Caki2 (cell line): ENCODE results near the gene SPDEF. TPM values are rescaled to one million over a fixed set of nuclear protein-coding genes. Genes with fewer than 3 reads are reported as not detected.

Experiments
- DNase-seq: peaks from one replicate; pipeline ENCODE4 v3.0.0-alpha.2; 2015; ENCODE audit warnings: low read depth
- in situ Hi-C: cut with HindIII; loops from 2 replicates; pipeline ENCODE4 v1.10.0; 2016; ENCODE audit warnings: low sequenced_read_pairs, low pct_unique_long_range_greater_than_20kb, mixed read lengths
- total RNA-seq: library from RNA; depleted of rRNA; stranded (reverse); fragments of >200 nt; shearing (Covaris generic); gene quantifications from 2 replicates; pipeline ENCODE4 v1.2.3, GENCODE V29; 2014; ENCODE audit warnings: low replicate concordance

The SPDEF gene
- total RNA-seq, 1 experiment from 2014 or later: 0.24 TPM

GRCh38 chr6:34553750-34554149 is 2.4 kb downstream of the SPDEF start:
- no peak for DNase-seq
- in situ Hi-C loops: no loop called here

- in situ Hi-C loops: no loop called here
Measured at GRCh38 chr6:34553146-34553545, 3.0 kb downstream of the SPDEF start.

GRCh38 chr6:34552620-34553019 is 3.5 kb downstream of the SPDEF start:
- in situ Hi-C loops: no loop called here
- DNase-seq: no peak

More at GRCh38 chr6:34553146-34553545, 3.0 kb downstream of the SPDEF start:
- no peak for DNase-seq

GRCh38 chr6:34551720-34552119 is 4.4 kb downstream of the SPDEF start:
- in situ Hi-C loops: no loop called here
- DNase-seq: no peak

GRCh38 chr6:34549804-34550202 is 6.3 kb downstream of the SPDEF start:
- in situ Hi-C loops: no loop called here

GRCh38 chr6:34549026-34549803 is 6.9 kb downstream of the SPDEF start:
- DNase-seq: no peak
- in situ Hi-C loops: no loop called here

More at GRCh38 chr6:34549804-34550202, 6.3 kb downstream of the SPDEF start:
- DNase-seq: no peak

GRCh38 chr6:34547701-34548644 is 8.2 kb downstream of the SPDEF start:
- in situ Hi-C loops: no loop called here
- no peak for DNase-seq

- in situ Hi-C loops: no loop called here
- no peak for DNase-seq
Measured at GRCh38 chr6:34546551-34547321, 9.4 kb downstream of the SPDEF start.

GRCh38 chr6:34544776-34545471 is 11.2 kb downstream of the SPDEF start:
- no peak for DNase-seq
- in situ Hi-C loops: no loop called here

GRCh38 chr6:34544052-34544604 is 12.0 kb downstream of the SPDEF start:
- in situ Hi-C loops: no loop called here
- DNase-seq: no peak

- no peak for DNase-seq
- in situ Hi-C loops: no loop called here
Measured at GRCh38 chr6:34543421-34543820, 12.7 kb downstream of the SPDEF start.

- no peak for DNase-seq
- in situ Hi-C loops: no loop called here
Measured at GRCh38 chr6:34540841-34541240, 15.3 kb downstream of the SPDEF start.

- in situ Hi-C loops: no loop called here
- no peak for DNase-seq
Measured at GRCh38 chr6:34540222-34540621, 15.9 kb downstream of the SPDEF start.

GRCh38 chr6:34539181-34539580 is 16.9 kb downstream of the SPDEF start:
- in situ Hi-C loops: no loop called here
- no peak for DNase-seq

GRCh38 chr6:34538581-34538980 is 17.5 kb downstream of the SPDEF start:
- in situ Hi-C loops: no loop called here
- DNase-seq: no peak

GRCh38 chr6:34537922-34538550 is 18.1 kb downstream of the SPDEF start:
- DNase-seq: no peak

More at GRCh38 chr6:34537922-34538550, 18.1 kb downstream of the SPDEF start:
- in situ Hi-C loops: no loop called here
